ENCODE data around the gene ARID3A.

The ARID3A gene

DNA sequence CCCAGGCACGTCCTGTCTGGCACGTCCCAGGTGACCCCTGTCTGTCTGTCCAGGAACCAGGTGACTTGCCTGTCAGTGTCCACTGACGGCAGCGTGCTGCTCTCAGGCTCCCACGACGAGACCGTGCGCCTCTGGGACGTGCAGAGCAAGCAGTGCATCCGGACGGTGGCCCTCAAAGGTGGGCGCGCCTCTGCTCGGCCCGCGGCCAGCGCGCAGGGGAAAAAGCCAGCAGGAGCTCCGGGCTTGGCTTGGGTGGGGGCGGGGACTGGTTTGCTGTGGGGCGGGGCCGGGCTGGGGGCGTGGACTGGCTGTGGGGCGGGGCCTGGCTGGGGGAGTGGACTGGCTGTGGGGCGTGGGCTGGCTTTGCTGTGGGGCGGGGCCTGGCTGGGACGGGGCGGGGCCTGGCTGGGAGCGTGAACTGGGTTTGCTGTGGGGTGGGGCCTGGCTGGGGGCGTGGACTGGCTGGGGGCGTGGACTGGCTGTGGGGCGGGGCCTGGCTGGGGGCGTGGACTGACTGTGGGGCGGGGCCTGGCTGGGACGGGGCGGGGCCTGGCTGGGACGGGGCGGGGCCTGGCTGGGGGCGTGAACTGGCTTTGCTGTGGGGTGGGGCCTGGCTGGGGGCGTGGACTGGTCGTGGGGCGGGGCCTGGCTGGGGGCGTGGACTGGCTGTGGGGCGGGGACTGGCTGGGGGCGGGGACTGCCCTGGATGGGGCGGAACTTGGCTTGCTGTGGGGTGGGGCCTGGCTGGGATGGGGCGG, 65.5 kb downstream of the ARID3A start:
- peak; percentile 30 to 71 (median 62) for DNase-seq

DNA sequence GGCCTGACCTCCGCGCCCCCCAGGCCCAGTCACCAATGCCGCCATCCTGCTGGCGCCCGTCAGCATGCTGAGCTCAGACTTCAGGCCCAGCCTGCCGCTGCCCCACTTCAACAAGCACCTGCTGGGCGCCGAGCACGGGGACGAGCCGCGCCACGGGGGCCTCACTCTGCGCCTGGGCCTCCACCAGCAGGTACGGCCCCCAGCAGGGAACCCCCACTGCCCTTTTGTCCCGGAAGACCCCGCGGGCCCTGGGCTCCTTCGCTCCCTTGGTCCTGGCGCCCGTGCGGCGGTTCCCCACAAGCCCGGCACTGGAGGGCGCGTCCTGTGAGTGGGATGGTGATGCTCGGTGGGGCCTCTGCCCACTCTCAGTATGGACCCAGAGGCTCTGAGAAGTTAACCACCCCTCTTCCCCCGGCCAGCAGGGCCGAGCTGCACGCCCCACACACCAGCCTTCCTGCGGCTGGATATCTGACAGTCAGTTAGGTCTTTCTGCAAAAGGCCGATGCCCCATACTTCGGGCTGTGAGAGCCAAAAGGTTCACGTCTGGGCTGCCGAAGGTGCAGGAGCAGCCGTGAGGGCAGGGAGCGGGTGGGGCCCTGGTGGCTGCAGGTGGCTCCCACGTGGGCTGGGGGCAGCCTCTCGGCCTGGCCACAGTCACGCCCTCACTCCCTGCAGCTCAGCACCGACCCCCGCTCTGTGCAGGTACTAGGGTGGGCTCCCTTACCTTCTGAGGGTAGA, 66.3 kb downstream of the ARID3A start:
- no peak for DNase-seq

DNA sequence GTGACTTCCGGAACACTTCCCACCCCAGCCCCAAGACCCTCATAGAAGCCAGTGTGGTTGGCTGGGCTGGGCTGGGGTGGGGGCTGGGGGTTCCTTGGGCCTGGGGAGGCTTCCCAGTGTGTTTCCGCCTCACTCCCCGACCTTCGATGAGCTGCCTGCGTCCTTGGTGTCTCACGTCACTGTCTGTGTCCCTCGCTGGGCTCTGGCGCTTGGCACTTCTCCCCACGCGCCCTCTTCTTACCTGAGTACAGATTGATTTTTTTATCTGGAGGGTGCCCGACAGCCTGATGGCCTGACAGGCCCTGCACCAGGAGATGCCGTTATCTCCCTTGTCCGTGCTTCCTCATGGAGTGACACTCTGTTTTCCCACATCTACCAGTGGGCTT, 66.8 kb downstream of the ARID3A start:
- no peak for DNase-seq

DNA sequence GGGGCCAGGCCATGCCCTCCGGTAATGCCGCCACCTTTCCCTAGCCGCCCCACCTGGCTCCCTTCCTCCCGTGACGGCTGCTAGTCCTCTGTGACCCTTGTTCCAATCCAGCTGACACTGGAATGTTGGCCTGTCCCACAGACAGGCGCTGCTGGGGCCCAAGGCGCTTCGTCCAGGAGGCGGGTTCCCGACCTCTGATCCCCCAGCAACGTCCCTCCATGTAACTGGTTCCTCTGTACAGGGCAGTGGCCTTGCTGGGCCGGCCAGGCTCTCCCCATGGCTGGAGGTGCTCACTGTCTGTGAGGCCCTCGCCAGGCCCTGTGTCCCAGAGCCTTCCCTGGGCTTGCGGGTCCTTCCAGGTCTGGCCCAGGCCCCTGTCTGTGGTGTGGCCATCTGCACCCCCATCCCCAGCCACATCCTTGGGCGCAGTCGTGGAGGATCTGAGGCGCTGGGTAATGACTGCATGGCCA, 67.6 kb downstream of the ARID3A start:
- no peak for DNase-seq

- DNase-seq = no peak
Measured at GRCh38 chr19:993831-994393, 68.1 kb downstream of the ARID3A start.

DNA sequence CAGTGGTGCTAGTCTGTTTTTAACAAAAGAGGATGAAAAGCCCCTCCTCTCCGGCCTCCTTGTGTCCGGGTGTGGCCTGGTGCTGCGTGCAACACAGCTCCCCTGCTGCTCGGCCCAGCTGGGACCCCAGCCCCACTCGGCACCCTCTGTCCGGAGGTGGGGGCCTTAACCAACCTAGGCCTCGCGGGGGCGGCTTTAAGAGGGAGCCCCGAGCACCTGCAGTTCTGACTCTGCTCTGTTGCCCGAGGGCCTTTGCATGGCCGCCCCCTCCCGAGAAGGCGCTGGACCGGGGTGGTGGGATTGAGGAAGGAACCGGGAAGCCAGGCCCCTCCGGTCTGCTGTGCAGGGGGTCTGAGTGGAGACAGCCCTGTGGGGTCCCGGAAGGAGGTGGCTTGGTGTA, 68.7 kb downstream of the ARID3A start:
- no peak for DNase-seq

GRCh38 chr19:995051-995827, 69.4 kb downstream of the ARID3A start:
- DNase-seq = no peak

DNA sequence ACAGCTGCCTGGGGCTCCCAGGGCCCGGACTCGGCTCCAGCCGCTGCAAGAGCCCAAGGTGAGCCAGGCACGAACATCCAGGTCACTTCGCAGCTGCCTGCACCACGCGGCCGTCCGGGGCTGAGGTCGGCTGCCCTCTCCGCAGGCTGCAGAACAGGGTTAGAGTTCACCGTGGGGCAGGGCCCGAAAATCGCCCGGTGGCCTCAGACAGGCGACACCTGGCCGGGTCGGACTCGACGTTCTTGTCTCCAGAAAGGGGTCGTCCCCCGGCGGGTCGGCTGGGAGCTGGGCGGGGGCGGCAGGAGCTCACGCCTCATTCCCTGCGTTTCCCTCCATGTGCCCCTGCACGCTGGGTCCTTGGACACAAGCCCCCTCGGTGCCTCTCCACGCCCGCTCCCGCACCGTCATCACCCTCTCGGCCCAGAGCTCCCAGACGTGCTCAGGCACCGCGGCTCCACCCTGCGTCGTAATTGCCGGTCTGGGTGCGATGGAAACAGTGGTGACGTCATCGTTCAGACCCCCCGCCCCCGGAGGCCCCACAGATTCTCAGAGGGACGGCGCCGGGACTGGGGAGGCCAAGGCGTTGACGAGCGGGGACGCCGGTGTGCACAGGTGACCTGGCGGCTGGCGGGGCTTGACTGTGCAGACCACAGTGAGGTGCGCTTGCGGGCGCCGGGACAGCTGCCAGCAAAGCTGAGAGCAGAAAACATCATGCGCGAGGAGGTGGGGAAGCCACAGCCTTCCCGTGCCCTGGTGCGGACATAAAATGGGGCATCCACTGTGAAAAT, 70.4 kb downstream of the ARID3A start:
- DNase-seq = peak; percentile 52 to 87 (median 72)

DNA sequence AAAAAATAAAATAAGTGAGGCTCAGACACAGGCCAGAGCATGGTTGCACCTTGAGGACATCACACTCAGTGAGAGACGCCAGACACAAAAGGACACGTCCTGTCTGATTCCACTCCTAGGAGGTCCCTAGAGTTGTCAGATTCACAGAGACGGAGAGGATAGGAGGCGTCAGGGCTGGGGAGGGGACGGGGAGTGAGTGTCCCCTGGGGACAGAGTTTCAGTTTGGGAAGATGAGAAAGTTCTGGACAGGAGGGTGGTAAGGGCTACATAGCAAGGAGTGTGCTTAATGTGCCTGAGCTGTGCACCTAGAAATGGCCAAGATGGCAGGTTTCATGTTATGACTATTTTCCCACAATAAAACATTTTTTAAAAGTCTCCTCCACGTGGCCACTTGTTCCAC, 72.2 kb downstream of the ARID3A start:
- no peak for DNase-seq

DNA sequence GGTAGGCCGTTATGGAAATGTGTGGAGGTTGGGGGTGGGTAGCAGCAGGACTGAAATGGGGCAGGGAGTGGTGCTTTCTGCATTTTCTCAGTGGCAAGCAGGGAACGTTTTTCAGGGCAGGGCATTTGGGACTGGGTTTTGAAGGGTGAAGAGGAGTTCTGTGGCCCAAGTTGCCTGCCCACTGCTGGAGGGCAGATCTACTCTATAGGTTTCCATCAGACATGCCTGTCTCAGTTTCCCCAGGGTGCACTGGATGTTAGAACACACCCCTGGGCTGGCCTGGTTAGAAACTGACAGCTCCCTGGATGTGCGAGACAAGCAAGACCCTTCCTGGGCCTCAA, 73.5 kb downstream of the ARID3A start:
- DNase-seq = no peak

DNA sequence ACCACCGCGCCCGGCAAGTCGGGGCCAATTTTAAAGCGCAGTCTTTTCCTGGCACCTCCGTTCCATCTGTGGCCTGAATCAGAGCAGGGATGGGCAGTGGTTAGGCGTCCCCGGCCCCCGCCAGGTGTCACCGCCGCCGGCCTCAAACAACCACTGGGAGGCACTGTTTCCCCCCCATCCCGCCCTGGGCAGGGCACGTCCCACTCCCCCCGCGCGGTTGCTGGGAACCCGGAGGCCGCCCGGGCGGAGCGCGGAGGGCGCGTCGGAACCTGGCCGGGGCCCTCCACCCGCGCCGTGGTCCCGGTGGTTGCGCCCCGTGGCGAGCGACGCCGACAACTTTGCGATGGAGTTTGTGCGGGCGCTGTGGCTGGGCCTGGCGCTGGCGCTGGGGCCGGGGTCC, 74.3 kb downstream of the ARID3A start, which contains the start of gene GRIN3B:
TSS of gene GRIN3B (plus strand) at position 325 of the 400 bp plus-strand sequence. CDS start at position 344, 19 bp downstream.
- DNase-seq = peak in 4 of 5 donors; percentile 52 to 62 (median 56)

DNA sequence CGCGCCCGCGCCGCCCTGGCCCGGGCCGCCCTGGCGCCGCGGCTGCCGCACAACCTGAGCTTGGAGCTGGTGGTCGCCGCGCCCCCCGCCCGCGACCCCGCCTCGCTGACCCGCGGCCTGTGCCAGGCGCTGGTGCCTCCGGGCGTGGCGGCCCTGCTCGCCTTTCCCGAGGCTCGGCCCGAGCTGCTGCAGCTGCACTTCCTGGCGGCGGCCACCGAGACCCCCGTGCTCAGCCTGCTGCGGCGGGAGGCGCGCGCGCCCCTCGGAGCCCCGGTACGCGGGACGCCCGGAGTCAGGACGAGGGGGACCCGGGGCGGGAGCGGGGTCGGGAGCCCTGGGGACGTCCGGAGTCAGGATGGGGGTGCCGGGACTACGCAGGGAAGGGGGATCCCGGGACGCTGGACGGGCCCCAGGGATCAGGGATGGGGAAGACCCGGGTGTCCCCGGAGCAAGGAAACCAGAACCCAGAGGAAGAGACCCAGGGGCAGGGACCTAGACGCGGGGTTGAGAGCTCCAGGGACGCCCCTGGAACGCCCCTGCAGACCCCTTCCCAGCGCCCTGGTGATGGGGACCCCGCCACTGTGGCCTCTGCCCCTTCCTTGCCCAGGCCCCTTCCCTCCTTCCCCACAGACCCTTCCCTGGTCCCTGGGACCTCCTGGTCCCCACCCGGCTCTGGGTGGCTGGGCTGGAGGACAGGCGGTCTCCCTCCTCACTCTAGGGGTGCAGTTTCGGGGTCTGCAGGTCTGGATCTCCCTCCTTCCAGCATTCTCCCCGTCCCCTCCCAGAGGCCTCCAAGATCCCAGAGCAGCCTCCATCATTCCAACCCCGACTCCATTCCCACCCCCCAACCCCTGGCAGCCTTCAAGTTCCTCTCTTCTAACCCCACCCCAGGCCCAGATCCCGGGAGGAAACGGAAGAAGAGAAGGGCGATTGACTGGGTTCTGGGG, 75.0 kb downstream of the ARID3A start:
- DNase-seq = no peak

GRCh38 chr19:1001538-1002166, 75.8 kb downstream of the ARID3A start:
- peak in 4 of 5 donors; percentile 49 to 66 (median 54) for DNase-seq

- no peak for DNase-seq
Measured at GRCh38 chr19:1002600-1002999, 76.8 kb downstream of the ARID3A start.

DNA sequence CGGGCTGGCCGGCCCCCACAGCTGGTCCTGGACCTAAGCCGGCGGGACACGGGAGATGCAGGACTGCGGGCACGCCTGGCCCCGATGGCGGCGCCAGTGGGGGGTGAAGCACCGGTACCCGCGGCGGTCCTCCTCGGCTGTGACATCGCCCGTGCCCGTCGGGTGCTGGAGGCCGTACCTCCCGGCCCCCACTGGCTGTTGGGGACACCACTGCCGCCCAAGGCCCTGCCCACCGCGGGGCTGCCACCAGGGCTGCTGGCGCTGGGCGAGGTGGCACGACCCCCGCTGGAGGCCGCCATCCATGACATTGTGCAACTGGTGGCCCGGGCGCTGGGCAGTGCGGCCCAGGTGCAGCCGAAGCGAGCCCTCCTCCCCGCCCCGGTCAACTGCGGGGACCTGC, 77.4 kb downstream of the ARID3A start:
- DNase-seq = no peak

DNA sequence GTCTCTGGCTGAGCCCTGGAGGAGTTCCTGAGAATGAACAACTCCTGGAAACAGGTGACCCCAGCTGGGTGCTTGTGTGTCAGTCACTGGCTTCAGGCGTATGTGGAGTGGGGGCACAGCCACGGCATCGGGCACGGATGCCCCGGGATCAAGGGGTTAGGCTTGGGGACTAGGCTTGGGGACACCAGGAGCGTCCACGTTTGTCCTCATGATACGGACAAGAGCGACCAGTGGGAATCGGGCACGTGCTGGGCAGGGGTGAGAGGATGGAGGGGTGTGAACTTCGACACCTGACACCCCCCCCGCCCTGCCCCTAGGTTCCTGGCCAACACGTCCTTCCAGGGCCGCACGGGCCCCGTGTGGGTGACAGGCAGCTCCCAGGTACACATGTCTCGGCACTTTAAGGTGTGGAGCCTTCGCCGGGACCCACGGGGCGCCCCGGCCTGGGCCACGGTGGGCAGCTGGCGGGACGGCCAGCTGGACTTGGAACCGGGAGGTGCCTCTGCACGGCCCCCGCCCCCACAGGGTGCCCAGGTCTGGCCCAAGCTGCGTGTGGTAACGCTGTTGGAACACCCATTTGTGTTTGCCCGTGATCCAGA, 78.5 kb downstream of the ARID3A start:
- no peak for DNase-seq

DNA sequence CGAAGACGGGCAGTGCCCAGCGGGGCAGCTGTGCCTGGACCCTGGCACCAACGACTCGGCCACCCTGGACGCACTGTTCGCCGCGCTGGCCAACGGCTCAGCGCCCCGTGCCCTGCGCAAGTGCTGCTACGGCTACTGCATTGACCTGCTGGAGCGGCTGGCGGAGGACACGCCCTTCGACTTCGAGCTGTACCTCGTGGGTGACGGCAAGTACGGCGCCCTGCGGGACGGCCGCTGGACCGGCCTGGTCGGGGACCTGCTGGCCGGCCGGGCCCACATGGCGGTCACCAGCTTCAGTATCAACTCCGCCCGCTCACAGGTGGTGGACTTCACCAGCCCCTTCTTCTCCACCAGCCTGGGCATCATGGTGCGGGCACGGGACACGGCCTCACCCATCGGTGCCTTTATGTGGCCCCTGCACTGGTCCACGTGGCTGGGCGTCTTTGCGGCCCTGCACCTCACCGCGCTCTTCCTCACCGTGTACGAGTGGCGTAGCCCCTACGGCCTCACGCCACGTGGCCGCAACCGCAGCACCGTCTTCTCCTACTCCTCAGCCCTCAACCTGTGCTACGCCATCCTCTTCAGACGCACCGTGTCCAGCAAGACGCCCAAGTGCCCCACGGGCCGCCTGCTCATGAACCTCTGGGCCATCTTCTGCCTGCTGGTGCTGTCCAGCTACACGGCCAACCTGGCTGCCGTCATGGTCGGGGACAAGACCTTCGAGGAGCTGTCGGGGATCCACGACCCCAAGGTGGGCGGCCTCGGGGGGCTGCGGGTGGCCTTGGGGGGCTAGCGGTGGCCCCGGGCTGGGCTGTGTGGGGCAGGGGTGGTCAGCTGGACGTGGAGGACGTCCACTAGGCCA, 79.2 kb downstream of the ARID3A start:
- no peak for DNase-seq

DNA sequence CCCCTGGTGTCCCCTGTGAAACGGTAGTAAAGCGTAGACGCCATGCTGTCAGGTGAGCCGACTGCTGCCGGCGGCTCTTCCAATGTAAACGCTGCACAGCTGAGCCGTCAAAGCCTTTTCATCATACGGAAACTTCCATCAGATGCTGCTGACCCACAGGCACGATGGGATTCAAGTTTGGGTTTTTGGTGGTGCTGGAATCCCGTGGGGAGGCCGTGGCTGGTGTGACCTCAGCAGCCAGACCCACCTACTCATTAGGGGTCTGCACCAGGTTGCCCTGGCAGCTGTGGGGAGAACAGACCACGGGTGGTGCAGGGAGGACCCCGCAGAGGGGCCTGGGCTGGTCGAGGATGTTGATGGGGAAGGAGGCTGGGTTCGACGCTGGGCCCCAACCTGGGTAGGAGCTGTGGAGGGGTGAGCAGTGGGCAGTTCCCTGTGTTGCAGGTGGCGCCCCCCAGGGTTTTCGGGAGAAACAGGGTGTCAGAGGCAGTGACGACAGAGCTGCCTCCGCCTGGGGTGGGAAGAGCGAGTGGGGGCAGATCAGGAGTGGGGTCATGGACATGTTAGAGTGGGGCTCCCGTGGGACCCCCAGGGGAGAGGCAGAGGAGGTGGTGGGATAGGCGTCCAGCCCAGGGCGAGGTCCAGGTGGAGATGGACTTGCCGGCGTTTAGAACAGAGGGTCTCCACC, 81.0 kb downstream of the ARID3A start:
- no peak for DNase-seq
